GM18858 (cell line): ENCODE measurements around the gene SEC24A.
A peak's percentile ranks its signal among the peaks of the same experiment; 100 is the strongest.
"Not testable (repeated sequence)": the region's sequence is repeated elsewhere in the genome, so short reads cannot be mapped to it uniquely, and the experiment has no call there.

Source experiments
- ATAC-seq: cut with Tn5 transposase; IDR thresholded peaks from one replicate; pipeline ENCODE4 v1.9.1; 2021; ENCODE audit not compliant: unreplicated experiment

Gene SEC24A

DNA sequence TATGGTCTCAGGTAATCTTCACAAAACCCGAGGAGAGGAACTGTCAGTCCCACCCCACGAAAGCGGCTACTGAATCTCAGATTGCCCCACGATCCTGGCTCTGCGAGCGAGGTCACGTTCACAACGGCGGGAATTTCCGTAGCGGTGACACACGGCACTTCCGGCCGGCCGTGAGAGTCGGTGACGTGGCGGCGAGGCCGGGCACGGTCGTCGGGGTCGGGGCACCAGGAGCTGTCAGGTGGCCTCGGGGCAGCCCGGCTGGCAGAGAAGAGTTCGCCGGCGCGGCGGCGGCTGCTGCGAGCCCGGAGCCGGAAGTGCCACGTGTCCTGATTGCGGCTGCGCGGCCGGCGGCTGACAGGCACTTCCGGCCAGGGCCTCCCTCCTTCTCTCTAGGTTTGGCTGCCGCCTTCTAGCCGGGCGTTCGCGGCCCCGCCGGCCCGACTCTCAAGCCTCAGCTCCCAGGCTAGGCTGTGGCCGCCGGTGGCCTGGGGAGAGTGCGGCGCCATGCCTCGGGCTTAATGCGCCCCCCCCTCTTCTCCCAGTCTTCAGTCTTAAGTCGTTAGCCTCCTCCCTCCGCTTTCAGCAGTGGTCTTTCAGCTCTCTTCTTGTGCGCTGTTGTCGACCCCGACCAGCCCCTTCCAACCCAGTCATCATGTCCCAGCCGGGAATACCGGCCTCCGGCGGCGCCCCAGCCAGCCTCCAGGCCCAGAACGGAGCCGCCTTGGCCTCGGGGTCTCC lies at the start of gene SEC24A:
TSS of gene SEC24A (plus strand) at position 361 of the 738 bp plus-strand sequence. CDS start at position 653, 292 bp downstream.
- ATAC-seq: peak; percentile 62

GRCh38 chr5:134599820-134600219 lies 48.8 kb upstream of the SEC24A start:
- ATAC-seq: not testable (repeated sequence)

DNA sequence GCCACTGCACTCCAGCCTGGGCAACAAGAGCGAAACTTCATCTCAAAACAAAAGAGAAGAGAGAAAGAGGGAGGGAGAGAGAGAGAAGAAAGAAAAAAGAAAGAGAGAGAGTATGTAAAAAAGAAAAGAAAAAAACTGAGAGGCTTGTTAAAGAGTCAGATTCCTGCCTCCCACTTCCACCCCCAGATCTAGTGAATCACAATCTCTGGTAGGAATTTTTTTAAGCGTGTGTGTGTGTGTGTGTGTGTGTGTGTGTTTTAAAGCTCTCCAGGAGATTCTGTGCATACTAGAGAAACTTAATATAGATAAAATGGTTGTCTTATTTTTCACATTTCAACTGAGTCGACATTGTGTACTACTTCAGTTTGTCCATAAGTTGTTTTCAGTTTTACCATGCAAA lies 48.0 kb upstream of the SEC24A start:
- no peak for ATAC-seq

DNA sequence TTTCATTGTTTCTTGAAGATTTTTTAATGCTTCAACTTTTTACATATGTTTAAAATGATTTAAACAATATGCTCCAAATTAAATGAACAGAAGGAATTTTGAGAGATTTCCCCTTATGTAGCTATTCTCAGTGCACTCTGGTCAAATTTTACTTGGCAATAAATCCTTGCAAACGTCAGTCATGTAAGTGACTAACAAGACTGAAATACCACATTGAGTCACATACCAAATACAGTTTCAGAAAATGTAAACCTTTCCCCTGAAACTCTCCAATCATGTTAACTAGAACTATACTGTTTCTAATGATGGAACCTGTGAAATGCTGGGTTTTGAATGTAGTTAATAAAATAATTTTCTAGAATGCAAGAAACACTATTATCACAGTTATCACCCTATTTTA lies 45.5 kb upstream of the SEC24A start:
- ATAC-seq: no peak

DNA sequence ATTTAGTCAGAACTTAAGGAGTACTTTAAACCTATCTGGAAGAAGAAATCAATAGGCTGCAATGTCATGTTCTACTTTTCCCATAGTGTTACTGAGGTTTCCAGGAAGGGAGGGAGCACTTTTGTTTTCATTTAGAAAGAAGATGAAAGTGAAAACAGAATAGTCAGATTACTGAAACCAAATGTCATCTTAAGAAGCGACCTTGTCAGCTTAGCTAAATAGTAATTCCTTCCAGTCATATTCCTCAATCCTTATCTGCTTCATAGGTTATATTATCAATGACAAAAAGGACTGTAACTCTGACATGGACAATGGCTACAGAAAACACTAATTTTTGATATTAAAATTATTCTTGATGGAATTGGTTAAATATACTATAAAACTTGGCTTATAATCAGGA lies 43.7 kb upstream of the SEC24A start:
- ATAC-seq: no peak

DNA sequence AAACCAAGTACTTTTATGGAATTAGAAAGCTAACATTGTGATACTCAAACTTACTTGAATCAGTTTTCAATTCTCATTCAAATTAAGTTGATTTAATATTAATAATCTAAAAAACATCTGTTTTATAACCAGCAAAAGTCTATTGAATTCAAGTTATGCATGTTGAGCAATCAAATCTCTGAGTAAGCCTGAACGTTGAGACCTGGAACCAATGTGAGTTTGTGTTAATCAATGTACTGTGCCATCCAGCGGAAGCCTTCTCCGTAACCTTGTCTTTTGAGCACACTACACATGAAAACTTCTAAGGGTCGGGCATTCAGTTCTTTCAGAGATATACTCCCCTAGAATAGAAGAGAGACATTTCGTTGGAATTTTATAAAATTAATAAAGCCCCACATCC lies 41.9 kb upstream of the SEC24A start:
- ATAC-seq: no peak

- no peak for ATAC-seq
These were observed 40.0 kb upstream of the SEC24A start for GRCh38 chr5:134608555-134608954.

DNA sequence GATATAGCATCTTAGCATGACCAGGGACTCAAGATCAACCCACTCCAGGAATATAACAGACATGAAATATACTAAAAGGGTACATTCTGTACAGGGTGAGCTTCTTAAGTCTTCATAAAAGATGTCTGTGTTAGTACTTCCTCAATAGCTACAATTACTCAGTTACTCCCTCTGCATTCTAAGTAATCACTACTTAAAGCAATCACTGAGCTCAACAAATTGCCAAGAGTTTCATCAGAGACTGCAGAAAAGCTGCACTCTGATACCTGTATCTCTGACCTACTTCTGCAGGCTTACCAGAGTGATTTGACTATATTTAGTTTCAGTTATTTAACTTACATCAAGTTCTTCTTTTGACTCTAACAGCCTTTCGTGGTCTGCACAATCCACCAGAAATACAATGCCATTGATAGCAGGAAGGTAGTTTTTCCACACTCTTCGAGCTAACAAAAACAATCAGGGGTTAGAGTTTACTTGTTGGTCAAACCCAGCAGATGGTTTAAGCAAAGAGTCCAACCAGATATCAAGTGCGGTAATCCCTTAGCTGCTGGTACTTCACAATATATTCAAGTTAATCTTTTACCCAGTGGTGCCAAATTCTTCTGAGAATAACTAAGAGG lies 39.2 kb upstream of the SEC24A start:
- ATAC-seq: no peak

DNA sequence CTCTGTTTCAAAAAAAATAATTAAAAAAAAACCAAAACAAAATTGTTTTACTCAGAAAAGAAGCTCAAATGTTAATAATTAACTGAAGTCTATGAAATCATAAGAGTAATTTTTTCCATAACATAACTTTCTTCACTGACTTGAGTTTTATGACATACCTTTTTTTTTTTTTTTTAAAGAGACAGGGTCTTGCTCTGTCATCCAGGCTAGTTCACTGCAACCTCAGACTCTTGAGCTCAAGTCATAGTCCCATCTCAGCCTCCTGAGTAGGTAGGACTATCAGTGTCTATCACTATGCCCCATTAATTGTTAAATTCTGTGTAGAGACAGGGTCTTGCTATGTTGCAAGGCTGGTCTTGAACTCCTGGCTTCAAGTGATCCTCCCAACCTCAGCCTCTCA lies 37.9 kb upstream of the SEC24A start:
- no peak for ATAC-seq

DNA sequence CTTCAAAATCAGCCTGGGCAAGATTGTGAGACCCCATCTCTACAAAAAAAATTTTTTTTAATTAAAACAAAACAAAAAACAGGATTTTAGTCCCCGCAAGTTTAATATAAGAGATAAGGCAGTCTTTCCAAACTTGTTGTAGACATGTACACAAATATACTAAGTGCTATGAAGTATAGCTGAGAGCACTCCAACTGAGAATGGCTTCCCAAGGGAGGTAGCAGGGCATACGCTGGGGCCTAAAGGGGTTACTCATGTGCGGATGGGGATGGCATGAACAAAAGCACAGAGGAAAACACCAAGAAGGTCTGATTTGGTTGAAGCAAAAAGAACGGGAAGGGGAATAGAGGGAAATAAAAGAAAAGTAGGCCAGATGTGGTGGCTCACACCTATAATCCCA lies 37.1 kb upstream of the SEC24A start:
- no peak for ATAC-seq

GRCh38 chr5:134614450-134615085 lies 34.0 kb upstream of the SEC24A start:
- ATAC-seq: no peak

DNA sequence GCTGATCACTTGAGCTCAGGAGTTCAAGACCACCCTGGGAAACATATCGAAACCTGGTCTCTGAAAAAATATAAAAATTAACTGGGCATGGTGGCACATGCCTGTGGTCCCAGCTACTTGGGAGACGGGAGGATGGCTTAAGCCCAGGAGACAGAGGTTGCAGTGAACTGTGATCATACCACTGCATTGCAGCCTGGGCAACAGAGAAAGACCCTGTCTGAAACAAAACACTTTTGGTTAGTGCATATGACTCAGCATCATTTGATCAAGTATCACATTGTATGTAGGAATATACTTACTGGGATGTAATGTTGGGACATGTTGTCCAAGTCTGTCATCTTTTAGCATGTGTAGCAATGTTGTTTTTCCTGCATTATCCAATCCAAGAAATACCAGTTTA lies 28.0 kb upstream of the SEC24A start:
- no peak for ATAC-seq

GRCh38 chr5:134625559-134625958 lies 23.0 kb upstream of the SEC24A start:
- no peak for ATAC-seq

DNA sequence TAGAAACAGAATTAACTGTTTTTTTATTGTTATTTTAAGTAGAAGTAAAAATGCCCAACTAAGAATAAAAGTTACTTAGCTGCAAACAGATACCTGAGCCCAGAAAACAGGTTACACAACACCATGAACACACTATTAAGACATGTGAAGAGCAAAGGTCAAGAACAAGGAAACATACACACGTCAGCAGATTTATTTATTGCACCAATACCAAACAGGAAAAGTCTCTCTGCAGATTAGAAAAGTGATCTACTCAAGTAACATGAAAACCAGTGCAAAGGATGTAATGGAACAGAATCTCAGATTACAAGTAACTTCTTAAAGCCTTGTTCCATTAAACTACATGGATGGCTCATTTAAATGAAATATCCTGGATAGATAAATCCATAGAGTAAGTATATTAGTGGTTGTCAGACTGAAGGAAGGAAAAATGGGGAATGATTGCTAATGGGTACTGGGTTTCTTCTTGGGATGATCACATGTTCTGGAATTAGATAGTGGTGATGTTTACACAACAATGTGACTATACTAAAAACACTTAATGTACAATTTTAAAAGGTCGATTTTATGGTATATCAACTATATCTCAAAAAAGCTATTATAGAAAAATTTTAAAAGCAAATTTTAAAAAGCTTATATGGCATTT lies 22.1 kb upstream of the SEC24A start:
- no peak for ATAC-seq

DNA sequence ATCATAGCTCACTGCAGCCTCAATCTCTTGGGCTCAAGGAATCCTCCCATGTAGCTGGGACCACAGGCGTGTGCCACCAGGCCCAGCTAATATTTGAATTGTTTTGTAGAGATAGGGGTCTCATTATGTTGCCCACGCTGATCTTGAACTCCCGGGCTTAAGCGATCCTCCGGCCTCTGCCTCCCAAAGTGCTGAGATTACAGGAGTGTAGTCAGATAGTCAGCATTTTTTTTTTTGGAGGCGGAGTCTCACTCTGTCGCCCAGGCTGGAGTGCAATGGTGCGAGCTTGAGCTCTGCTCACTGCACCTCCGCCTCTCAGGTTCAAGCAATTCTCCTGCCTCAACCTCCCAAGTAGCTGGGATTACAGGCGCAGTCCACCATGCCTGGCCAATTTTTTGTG lies 14.4 kb upstream of the SEC24A start:
- no peak for ATAC-seq

GRCh38 chr5:134635366-134635765 lies 13.2 kb upstream of the SEC24A start:
- not testable (repeated sequence) for ATAC-seq

GRCh38 chr5:134637116-134637721 lies 11.4 kb upstream of the SEC24A start:
- no peak for ATAC-seq

DNA sequence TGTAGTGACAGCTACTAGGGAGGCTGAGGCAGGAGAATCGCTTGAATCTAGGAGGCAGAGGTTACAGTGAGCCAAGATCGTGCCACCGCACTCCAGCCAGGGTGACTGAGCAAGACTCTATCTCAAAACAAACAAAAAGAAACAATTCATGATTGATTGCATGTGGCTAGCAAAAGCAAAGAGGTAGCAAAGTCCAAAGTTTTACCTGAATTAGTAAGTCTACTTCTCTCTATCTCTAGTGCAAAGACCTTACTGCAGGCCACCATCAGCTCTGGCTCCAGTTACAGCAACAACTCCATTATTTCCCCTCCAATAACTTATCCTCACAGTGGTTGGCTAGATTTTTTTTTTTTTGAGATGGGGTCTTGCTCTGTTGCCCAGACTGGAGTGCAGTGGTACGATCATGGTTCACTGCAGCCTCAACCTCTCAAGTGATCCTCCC lies 9.8 kb upstream of the SEC24A start:
- ATAC-seq: no peak

- no peak for ATAC-seq
These were observed 5.6 kb upstream of the SEC24A start for GRCh38 chr5:134642931-134643530.

GRCh38 chr5:134647750-134648424 lies 698 bp upstream of the SEC24A start:
- peak; percentile 35 for ATAC-seq
